GM12864 (cell line): ENCODE results near the gene WDFY4.

Experiments used
- DNase-seq: peaks from one replicate; pipeline ENCODE4 v3.0.0-alpha.2; 2011; ENCODE audit warnings: low read depth
- H3K4me3 ChIP-seq: 2 replicates; pipeline ENCODE4 v1.5.1; 2011; ENCODE audit warnings: mild to moderate bottlenecking, low read depth, low read length, control low read depth
- TF ChIP-seq, protein P1 (sequence below): IDR thresholded peaks from 2 replicates; pipeline ENCODE4 v1.5.1; 2011; ENCODE audit warnings: low read depth, mild to moderate bottlenecking, moderate library complexity, low read length, control low read depth, inconsistent platforms; ENCODE audit errors: missing control alignments

WDFY4 gene

DNA sequence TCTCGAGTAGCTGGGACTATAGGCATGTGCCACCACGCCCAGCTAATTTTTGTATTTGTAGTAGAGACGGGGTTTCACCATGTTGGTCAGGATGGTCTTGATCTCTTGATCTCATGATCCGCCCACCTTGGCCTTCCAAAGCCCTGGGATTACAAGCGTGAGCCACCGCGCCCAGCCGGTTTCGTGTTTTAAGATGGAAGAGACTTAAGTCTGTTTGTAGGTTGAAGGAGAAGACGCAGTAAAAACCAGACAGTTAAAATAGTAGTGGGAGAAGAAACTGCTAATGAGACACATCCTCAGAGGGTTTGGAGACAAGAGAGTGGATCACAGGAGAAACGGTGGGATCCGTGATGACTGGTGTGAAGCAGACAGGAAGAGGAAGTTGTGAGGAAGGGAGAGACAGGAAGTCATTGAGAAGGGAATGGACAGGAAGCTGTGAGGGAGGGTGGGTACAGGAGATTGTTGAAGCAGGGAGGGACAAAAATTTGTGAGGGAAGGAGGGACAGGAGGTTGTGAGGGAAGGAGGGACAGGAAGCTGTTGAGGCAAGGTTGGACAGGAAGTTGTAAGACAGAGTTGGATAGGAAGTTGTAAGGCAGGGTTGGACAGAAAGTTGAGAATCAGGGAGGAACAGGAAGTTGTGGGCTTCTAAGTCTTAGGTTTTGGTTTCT is 115.5 kb downstream of the WDFY4 start:
- TF ChIP-seq, protein P1, sequence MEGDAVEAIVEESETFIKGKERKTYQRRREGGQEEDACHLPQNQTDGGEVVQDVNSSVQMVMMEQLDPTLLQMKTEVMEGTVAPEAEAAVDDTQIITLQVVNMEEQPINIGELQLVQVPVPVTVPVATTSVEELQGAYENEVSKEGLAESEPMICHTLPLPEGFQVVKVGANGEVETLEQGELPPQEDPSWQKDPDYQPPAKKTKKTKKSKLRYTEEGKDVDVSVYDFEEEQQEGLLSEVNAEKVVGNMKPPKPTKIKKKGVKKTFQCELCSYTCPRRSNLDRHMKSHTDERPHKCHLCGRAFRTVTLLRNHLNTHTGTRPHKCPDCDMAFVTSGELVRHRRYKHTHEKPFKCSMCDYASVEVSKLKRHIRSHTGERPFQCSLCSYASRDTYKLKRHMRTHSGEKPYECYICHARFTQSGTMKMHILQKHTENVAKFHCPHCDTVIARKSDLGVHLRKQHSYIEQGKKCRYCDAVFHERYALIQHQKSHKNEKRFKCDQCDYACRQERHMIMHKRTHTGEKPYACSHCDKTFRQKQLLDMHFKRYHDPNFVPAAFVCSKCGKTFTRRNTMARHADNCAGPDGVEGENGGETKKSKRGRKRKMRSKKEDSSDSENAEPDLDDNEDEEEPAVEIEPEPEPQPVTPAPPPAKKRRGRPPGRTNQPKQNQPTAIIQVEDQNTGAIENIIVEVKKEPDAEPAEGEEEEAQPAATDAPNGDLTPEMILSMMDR = no peak
- peak; percentile 57 for DNase-seq

DNA sequence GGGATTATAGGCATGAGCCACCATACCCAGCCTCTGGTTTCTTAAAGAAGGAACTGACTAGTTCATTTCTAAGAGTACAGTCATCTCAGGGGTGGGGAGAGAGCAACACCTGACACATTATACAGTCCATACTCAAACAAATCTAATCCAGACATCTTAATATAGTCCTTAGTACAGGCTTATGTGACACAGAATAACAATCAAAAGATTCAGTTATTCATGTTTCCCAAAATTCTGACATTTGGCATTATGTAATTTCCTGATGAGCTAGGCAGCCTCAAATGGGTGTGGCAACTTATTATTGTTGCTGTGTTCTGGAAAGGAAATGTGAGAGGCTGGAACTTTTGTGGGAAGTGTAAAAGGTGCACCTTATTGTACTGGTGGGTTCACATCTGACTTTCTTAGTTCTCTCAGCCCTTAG is 116.3 kb downstream of the WDFY4 start:
- no peak for DNase-seq
- TF ChIP-seq, protein P1 = no peak
- no peak overlapping the region for H3K4me3 ChIP-seq

More for the DNA sequence above, 115.5 kb downstream of the WDFY4 start:
- no peak overlapping the region for H3K4me3 ChIP-seq

DNA sequence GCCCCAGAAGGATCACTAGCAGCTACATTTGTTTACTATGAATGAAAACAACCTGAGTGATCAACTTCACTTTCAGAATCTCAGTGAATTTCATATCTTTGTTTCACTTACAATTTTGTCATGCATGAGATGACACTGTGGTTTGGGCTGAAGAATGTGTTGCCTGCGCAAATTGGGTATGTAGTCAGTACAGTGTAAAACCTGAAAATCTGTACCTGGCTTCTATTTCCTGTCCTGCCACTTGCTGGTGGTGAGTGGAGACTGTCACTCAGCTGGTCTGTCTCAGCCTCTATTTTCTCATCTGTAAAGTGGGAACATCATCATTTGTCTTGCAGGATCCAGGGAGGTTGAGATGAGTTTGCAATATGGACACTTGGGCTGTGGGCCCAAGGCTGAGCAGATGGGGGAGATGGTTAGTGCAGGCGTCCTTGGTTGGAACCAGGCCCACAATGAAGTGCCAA is 118.0 kb downstream of the WDFY4 start:
- no peak overlapping the region for H3K4me3 ChIP-seq
- peak; percentile 79 for DNase-seq
- TF ChIP-seq, protein P1 = no peak

DNA sequence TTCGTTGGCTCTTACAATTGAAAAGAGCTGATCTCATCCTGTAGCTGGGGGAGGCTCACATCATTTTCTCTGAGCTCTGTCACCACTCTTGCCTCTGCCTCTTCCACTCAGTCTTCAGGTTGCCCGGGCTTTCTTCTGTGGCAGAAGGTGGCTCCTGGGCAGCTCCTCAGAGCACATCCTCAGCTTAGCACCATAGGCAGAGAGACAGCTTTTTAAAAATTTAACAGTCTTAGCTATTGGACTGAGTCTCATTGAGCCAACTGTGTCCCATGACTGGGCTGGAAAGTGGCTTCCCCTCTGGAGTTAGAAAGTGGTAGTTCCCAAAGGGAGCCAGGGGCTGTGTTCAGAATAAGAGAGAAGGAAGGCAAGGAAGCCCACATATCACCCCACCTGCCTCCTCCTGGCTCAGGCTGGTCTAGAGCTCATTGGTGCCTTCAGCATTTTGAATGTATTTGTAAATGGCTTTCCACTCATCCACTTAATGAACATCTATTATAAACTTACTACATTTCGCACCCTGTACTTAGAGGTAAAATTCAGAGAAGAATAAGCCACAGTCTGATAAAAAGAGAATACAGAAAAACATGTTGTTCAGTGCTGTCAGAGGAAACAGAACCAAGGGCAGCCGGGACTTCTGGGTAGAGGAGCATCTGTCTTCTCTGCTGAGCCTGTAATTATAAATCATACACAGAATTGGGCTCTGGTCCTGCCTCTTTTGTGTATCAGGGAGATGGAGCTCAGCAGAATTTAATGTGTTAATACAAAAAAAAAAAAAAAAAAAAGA is 119.3 kb downstream of the WDFY4 start:
- no peak for DNase-seq
- TF ChIP-seq, protein P1 = no peak
- H3K4me3 ChIP-seq = no peak overlapping the region

DNA sequence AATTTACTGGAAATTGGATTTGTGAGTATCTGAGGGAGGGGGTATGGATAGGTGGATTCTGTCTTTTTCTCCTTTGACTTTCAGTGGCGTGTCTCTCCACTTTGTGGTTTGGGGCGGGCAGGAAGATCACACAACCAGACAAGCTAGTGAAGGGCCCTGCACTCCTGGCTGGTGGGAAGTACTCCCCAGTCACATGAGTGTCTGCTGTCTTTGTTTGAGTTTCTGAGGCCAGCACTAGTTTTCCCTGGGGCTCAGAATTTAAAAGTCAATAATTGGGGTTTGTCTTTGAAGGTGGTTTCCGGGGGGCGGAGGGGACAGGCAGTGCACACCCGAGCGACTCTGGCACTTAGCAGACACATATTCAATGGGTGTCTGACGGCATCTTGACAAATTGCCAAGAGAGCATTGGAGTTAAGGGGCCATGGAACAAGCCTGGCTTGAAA is 120.1 kb downstream of the WDFY4 start:
- DNase-seq = no peak
- TF ChIP-seq, protein P1 = no peak
- H3K4me3 ChIP-seq = no peak overlapping the region

DNA sequence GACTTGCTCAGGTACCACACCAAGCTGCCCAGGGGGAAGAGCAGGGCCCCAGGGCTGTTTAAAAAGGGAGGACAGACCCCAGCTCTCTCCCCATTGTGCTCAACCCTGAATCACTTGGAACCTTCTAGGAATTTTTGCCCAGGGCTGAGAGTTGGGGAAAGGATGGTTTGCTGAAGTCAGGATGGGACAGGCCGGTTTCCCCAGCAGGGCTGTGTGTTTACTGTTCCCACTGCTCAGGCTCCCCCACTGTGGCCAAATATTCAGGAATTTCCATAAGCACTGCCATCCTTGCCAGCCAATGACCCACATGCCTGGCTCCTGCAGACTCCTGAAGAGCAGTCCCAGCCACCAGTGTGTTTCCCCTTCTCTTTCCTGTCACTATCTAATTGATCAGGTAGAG is 120.7 kb downstream of the WDFY4 start:
- no peak overlapping the region for H3K4me3 ChIP-seq
- DNase-seq = no peak
- TF ChIP-seq, protein P1 = no peak
